ENCODE data around the gene CNN3.

- TF ChIP-seq JUN (CRISPR knock-in tag; IDR thresholded peaks at IDR 0.05): no peak
- TF ChIP-seq, protein P1, sequence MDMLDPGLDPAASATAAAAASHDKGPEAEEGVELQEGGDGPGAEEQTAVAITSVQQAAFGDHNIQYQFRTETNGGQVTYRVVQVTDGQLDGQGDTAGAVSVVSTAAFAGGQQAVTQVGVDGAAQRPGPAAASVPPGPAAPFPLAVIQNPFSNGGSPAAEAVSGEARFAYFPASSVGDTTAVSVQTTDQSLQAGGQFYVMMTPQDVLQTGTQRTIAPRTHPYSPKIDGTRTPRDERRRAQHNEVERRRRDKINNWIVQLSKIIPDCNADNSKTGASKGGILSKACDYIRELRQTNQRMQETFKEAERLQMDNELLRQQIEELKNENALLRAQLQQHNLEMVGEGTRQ (CRISPR knock-in tag; IDR thresholded peaks at IDR 0.05): no peak
- no peak for TF ChIP-seq ATF6 (CRISPR knock-in tag; IDR thresholded peaks at IDR 0.05)
- no peak for TF ChIP-seq SP1 (CRISPR knock-in tag; conservative IDR thresholded peaks at IDR 0.05)
- TF ChIP-seq CTCF (IDR thresholded peaks at IDR 0.05): no peak
- TF ChIP-seq NR2C2 (CRISPR knock-in tag; IDR thresholded peaks at IDR 0.05): no peak
- TF ChIP-seq, protein P2, sequence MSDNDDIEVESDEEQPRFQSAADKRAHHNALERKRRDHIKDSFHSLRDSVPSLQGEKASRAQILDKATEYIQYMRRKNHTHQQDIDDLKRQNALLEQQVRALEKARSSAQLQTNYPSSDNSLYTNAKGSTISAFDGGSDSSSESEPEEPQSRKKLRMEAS (CRISPR knock-in tag; IDR thresholded peaks at IDR 0.05): no peak
- TF ChIP-seq ZNF317 (CRISPR knock-in tag; IDR thresholded peaks at IDR 0.05; ENCODE audit: borderline replicate concordance, low read depth): no peak
- no peak for TF ChIP-seq CREB1 (CRISPR knock-in tag; IDR thresholded peaks at IDR 0.05)
- no peak for TF ChIP-seq ARID4B (CRISPR knock-in tag; IDR thresholded peaks at IDR 0.05; ENCODE audit: borderline replicate concordance)
- TF ChIP-seq, protein P3, sequence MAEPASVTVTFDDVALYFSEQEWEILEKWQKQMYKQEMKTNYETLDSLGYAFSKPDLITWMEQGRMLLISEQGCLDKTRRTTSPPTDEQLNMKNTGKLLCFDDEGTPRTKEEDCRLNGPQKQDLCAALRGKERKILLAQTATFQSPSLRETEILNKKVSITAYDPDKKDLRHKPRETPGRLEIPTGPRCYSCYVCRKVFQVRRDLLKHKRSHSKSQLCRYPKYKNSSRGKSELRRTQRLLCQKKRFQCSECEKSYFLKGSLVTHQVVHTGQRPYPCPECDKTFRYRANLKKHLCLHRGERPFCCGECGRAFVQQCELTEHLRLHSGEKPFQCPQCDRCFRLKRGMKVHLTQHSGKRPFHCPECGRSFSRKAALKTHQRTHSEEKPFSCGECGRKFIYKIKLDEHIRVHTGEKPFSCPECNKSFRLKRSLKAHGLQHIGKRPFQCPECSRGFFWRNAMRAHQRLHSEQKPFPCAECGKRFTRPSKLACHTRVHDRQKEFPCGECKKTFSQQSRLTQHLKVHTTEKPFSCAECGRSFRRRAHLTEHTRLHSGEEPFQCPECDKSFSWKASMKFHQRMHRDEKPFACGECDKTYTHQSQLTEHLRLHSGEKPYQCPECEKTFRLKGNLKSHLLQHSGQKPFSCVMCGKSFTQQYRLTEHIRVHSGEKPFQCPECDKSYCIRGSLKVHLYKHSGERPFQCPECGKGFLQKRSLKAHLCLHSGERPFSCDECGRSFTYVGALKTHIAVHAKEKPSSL (CRISPR knock-in tag; conservative IDR thresholded peaks at IDR 0.05): no peak
Observed at GRCh38 chr1:94974824-94975223, 47.9 kb upstream of the CNN3 start.
